Measurements from ENCODE around the gene IKZF5. TPM values are rescaled to one million over a fixed set of nuclear protein-coding genes. Genes with fewer than 3 reads are reported as not detected.

IKZF5 gene
- total and polyA plus RNA-seq, 9 of the 15 experiments (the other 6 are each of a cell fraction or from before 2014, with no cell fraction given): 3.8 to 19.6 (median 12.4) TPM

DNA sequence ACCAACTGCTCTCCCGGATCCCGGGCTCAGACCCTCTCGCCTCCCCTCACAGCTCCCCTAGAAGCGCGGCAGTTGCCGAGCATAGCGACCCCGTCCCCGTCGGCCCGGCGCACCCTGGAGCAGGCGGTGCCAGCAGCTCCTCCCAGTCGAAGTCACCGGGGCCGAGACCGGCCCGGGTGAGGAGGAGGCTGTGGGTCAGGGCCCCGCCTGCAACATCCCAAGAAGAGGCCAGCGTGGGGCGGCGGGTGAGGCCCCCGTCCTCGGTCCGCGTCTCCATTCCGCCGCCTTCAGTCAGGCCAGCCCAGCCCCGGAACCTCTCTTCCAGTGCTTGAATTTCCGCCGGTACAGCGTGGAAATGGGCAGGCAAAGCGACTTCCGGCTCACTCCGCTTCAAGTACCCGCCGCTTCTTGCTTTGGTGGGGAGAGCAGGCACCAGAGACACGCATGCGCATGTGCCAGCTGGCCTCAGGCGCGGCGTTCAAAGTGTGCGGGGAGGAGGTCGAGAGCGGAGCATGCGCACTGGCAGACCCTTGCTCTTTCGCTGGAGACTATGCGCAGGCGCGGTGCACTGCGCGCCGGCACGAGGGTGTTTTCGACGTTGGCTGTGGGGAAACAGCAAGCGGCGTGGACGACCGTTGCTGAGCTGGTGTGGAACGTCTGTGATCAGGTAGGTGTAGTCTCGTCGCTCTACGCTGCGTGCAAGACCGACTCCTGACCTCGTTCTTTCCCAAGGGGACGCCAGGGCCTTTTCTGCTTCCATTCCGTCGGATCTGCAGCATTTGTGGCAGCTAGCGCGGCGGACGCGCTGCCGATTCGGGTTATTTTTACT lies 54.5 kb downstream of the IKZF5 start, which contains the start of gene C10orf88 (continued):
- TF ChIP-seq, protein P1, sequence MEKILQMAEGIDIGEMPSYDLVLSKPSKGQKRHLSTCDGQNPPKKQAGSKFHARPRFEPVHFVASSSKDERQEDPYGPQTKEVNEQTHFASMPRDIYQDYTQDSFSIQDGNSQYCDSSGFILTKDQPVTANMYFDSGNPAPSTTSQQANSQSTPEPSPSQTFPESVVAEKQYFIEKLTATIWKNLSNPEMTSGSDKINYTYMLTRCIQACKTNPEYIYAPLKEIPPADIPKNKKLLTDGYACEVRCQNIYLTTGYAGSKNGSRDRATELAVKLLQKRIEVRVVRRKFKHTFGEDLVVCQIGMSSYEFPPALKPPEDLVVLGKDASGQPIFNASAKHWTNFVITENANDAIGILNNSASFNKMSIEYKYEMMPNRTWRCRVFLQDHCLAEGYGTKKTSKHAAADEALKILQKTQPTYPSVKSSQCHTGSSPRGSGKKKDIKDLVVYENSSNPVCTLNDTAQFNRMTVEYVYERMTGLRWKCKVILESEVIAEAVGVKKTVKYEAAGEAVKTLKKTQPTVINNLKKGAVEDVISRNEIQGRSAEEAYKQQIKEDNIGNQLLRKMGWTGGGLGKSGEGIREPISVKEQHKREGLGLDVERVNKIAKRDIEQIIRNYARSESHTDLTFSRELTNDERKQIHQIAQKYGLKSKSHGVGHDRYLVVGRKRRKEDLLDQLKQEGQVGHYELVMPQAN (IDR thresholded peaks at IDR 0.05; ENCODE audit: borderline replicate concordance): no peak
- no peak for TF ChIP-seq SREBF2 (CRISPR knock-in tag; IDR thresholded peaks at IDR 0.05)
- peak; percentile 90 for TF ChIP-seq RBBP5 (IDR thresholded peaks at IDR 0.05; ENCODE audit: borderline replicate concordance, insufficient read depth, low read length, poor library complexity, severe bottlenecking)
- no peak for TF ChIP-seq KLF10 (CRISPR knock-in tag; IDR thresholded peaks at IDR 0.05)
- TF ChIP-seq SMAD1 (IDR thresholded peaks at IDR 0.05; ENCODE audit: low read depth, low read length, partially characterized antibody): no peak
- TF ChIP-seq PHB (CRISPR knock-in tag; IDR thresholded peaks at IDR 0.05): no peak
- TF ChIP-seq KDM1A (IDR thresholded peaks at IDR 0.05): no peak
- TF ChIP-seq ERF (CRISPR knock-in tag; IDR thresholded peaks at IDR 0.05): no peak
- TF ChIP-seq LCOR (CRISPR knock-in tag; IDR thresholded peaks at IDR 0.05): 0 out of 2 replicates have a peak, but pooled peaks have one; percentile 56
- no peak for TF ChIP-seq ZNF586 (CRISPR knock-in tag; conservative IDR thresholded peaks at IDR 0.05)
- TF ChIP-seq EP400 (IDR thresholded peaks at IDR 0.05): peak; percentile 77
- no peak for TF ChIP-seq ZNF316 (IDR thresholded peaks at IDR 0.05)
- TF ChIP-seq POLR2AphosphoS2 (IDR thresholded peaks at IDR 0.05; ENCODE audit: low read length): no peak
- TF ChIP-seq ZBED1 (IDR thresholded peaks at IDR 0.05): no peak
- TF ChIP-seq MEF2D (tag; conservative IDR thresholded peaks at IDR 0.05; ENCODE audit: low read depth): no peak; the same call in 1 of the 2 replicates
- TF ChIP-seq THRAP3 (IDR thresholded peaks at IDR 0.05; ENCODE audit: borderline replicate concordance): no peak
- TF ChIP-seq, protein P2, sequence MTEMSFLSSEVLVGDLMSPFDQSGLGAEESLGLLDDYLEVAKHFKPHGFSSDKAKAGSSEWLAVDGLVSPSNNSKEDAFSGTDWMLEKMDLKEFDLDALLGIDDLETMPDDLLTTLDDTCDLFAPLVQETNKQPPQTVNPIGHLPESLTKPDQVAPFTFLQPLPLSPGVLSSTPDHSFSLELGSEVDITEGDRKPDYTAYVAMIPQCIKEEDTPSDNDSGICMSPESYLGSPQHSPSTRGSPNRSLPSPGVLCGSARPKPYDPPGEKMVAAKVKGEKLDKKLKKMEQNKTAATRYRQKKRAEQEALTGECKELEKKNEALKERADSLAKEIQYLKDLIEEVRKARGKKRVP (CRISPR knock-in tag; IDR thresholded peaks at IDR 0.05): no peak
- TF ChIP-seq, protein P3, sequence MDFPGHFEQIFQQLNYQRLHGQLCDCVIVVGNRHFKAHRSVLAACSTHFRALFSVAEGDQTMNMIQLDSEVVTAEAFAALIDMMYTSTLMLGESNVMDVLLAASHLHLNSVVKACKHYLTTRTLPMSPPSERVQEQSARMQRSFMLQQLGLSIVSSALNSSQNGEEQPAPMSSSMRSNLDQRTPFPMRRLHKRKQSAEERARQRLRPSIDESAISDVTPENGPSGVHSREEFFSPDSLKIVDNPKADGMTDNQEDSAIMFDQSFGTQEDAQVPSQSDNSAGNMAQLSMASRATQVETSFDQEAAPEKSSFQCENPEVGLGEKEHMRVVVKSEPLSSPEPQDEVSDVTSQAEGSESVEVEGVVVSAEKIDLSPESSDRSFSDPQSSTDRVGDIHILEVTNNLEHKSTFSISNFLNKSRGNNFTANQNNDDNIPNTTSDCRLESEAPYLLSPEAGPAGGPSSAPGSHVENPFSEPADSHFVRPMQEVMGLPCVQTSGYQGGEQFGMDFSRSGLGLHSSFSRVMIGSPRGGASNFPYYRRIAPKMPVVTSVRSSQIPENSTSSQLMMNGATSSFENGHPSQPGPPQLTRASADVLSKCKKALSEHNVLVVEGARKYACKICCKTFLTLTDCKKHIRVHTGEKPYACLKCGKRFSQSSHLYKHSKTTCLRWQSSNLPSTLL (IDR thresholded peaks at IDR 0.05): no peak
- no peak for TF ChIP-seq TEAD2 (tag; IDR thresholded peaks at IDR 0.05)
- TF ChIP-seq MBD2 (IDR thresholded peaks at IDR 0.05; ENCODE audit: borderline replicate concordance, low read depth): 0 out of 2 replicates have a peak, but pooled peaks have one; percentile 34
- TF ChIP-seq, protein P4, sequence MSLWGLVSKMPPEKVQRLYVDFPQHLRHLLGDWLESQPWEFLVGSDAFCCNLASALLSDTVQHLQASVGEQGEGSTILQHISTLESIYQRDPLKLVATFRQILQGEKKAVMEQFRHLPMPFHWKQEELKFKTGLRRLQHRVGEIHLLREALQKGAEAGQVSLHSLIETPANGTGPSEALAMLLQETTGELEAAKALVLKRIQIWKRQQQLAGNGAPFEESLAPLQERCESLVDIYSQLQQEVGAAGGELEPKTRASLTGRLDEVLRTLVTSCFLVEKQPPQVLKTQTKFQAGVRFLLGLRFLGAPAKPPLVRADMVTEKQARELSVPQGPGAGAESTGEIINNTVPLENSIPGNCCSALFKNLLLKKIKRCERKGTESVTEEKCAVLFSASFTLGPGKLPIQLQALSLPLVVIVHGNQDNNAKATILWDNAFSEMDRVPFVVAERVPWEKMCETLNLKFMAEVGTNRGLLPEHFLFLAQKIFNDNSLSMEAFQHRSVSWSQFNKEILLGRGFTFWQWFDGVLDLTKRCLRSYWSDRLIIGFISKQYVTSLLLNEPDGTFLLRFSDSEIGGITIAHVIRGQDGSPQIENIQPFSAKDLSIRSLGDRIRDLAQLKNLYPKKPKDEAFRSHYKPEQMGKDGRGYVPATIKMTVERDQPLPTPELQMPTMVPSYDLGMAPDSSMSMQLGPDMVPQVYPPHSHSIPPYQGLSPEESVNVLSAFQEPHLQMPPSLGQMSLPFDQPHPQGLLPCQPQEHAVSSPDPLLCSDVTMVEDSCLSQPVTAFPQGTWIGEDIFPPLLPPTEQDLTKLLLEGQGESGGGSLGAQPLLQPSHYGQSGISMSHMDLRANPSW (CRISPR knock-in tag; IDR thresholded peaks at IDR 0.05): no peak
- TF ChIP-seq MCM5 (IDR thresholded peaks at IDR 0.05; ENCODE audit: low read depth): no peak

Measured in K562 (cell line).